KG1 (cell line): Measurements from ENCODE around the gene ZNF417.
"Not testable (repeated sequence)": the region's sequence is repeated elsewhere in the genome, so short reads cannot be mapped to it uniquely, and the experiment has no call there.

Experiments used
- DNase-seq: peaks from one replicate; lab custom pipeline; 2025; lab: John Stamatoyannopoulos, UW

ZNF417 gene

GRCh38 chr19:57887195-57887941 is 29.0 kb downstream of the ZNF417 start:
- peak; percentile 20 for DNase-seq

- no peak for DNase-seq
Measured at GRCh38 chr19:57886046-57886445, 30.3 kb downstream of the ZNF417 start.

- not testable (repeated sequence) for DNase-seq
Measured at GRCh38 chr19:57873883-57874799, 42.3 kb downstream of the ZNF417 start.

- DNase-seq = no peak
Measured at GRCh38 chr19:57872450-57872849, 43.9 kb downstream of the ZNF417 start.

- DNase-seq = no peak
Measured at GRCh38 chr19:57870225-57870624, 46.2 kb downstream of the ZNF417 start.

- DNase-seq = not testable (repeated sequence)
Measured at GRCh38 chr19:57869655-57870054, 46.7 kb downstream of the ZNF417 start.

- DNase-seq = no peak
Measured at GRCh38 chr19:57867868-57868492, 48.4 kb downstream of the ZNF417 start.
